ENCODE measurements around the gene PHAF1.

Gene PHAF1

GRCh38 chr16:67087291-67087690, 22.4 kb upstream of the PHAF1 start:
- Histone ChIP-seq H3K4me3 (ENCODE audit: low read length in 2 of 2) (no peak overlapping the region), H3K4me1 (ENCODE audit: control insufficient read depth, insufficient read depth, low read length) (no peaks in the 10 kb centered on the region), H3K9me3 (ENCODE audit: control insufficient read depth in 2 of 2, low read length in 2 of 2) (no peaks in the 10 kb centered on the region), H3K9ac (ENCODE audit: low read length in 2 of 2) (no peak overlapping the region), H3K27ac (ENCODE audit: low read length) (no peak overlapping the region), H3K27me3 (ENCODE audit: control insufficient read depth in 1 of 2, insufficient read depth in 2 of 2, low read length in 2 of 2) (no peaks in the 10 kb centered on the region), H3K36me3 (ENCODE audit: control insufficient read depth in 2 of 2, insufficient read depth in 2 of 2, low read length in 2 of 2) (peaks cover 0 to 7% of the 10 kb centered on the region in 2 donors)

DNA sequence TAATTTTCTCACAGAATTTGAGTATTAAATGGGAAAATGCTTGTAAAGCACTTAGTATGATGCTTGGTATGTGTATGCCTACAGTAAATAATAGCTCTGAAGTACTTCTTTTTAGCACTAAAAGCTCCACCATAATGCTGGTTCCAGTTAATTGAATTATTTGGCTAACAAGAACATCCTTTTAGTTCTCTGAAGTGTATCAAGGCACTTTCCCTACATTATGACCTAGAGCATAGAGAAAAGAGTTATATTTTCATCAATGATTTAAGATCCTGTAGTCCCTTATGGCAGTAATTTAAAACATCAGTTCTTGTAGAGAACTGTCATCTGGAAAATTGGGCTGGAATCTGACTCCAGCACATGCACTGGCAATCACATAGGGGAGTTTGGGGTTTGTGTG, 21.9 kb upstream of the PHAF1 start:
- Histone ChIP-seq H3K4me1 (ENCODE audit: control insufficient read depth, insufficient read depth, low read length) (no peaks in the 10 kb centered on the region), H3K27me3 (ENCODE audit: control insufficient read depth in 1 of 2, insufficient read depth in 2 of 2, low read length in 2 of 2) (no peaks in the 10 kb centered on the region), H3K9ac (ENCODE audit: low read length in 2 of 2) (no peak overlapping the region), H3K36me3 (ENCODE audit: control insufficient read depth in 2 of 2, insufficient read depth in 2 of 2, low read length in 2 of 2) (peaks cover 0 to 7% of the 10 kb centered on the region in 2 donors), H3K27ac (ENCODE audit: low read length) (no peak overlapping the region), H3K9me3 (ENCODE audit: control insufficient read depth in 2 of 2, low read length in 2 of 2) (no peaks in the 10 kb centered on the region), H3K4me3 (ENCODE audit: low read length in 2 of 2) (no peak overlapping the region)

DNA sequence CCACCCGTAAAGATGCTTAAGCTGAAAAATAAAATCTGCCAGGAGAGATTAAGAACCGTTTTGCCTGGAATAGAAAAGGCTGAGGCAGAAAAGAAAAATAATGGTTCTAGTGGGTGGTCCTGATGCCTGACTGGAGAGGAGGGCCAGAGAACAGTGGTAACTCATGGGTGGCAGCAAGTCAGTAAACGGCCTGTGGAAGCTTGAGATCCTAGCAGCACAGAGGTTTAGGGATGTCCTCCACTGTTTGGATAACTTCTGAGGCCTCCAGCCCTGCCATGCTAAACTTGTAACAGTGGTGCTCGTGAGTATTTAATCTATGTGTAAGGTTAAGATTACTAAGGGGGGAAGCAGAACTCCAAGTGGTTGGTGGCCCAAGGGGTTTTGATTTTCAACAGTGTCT, 21.2 kb upstream of the PHAF1 start:
- H3K9me3 ChIP-seq (ENCODE audit: control insufficient read depth in 2 of 2, low read length in 2 of 2): no peaks in the 10 kb centered on the region

GRCh38 chr16:67089101-67089500, 20.6 kb upstream of the PHAF1 start:
- H3K4me1 ChIP-seq (ENCODE audit: control insufficient read depth, insufficient read depth, low read length): no peaks in the 10 kb centered on the region
- H3K27me3 ChIP-seq (ENCODE audit: control insufficient read depth in 1 of 2, insufficient read depth in 2 of 2, low read length in 2 of 2): no peaks in the 10 kb centered on the region
- H3K4me3 ChIP-seq (ENCODE audit: low read length in 2 of 2): no peak overlapping the region
- H3K9ac ChIP-seq (ENCODE audit: low read length in 2 of 2): no peak overlapping the region
- H3K9me3 ChIP-seq (ENCODE audit: control insufficient read depth in 2 of 2, low read length in 2 of 2): no peaks in the 10 kb centered on the region
- no peak overlapping the region for H3K27ac ChIP-seq (ENCODE audit: low read length)
- peaks cover 0 to 7% of the 10 kb centered on the region in 2 donors for H3K36me3 ChIP-seq (ENCODE audit: control insufficient read depth in 2 of 2, insufficient read depth in 2 of 2, low read length in 2 of 2)

More for the DNA sequence above, 21.2 kb upstream of the PHAF1 start:
- Histone ChIP-seq H3K4me3 (ENCODE audit: low read length in 2 of 2) (no peak overlapping the region), H3K27ac (ENCODE audit: low read length) (no peak overlapping the region), H3K27me3 (ENCODE audit: control insufficient read depth in 1 of 2, insufficient read depth in 2 of 2, low read length in 2 of 2) (no peaks in the 10 kb centered on the region), H3K9ac (ENCODE audit: low read length in 2 of 2) (no peak overlapping the region), H3K36me3 (ENCODE audit: control insufficient read depth in 2 of 2, insufficient read depth in 2 of 2, low read length in 2 of 2) (peaks cover 0 to 7% of the 10 kb centered on the region in 2 donors), H3K4me1 (ENCODE audit: control insufficient read depth, insufficient read depth, low read length) (no peaks in the 10 kb centered on the region)

- no peaks in the 10 kb centered on the region for H3K4me1 ChIP-seq (ENCODE audit: control insufficient read depth, insufficient read depth, low read length)
- peaks cover 0 to 4% of the 10 kb centered on the region in 2 donors for H3K36me3 ChIP-seq (ENCODE audit: control insufficient read depth in 2 of 2, insufficient read depth in 2 of 2, low read length in 2 of 2)
- no peaks in the 10 kb centered on the region for H3K27me3 ChIP-seq (ENCODE audit: control insufficient read depth in 1 of 2, insufficient read depth in 2 of 2, low read length in 2 of 2)
- no peak overlapping the region for H3K4me3 ChIP-seq (ENCODE audit: low read length in 2 of 2)
- H3K9me3 ChIP-seq (ENCODE audit: control insufficient read depth in 2 of 2, low read length in 2 of 2): no peaks in the 10 kb centered on the region
- H3K27ac ChIP-seq (ENCODE audit: low read length): no peak overlapping the region
- H3K9ac ChIP-seq (ENCODE audit: low read length in 2 of 2): no peak overlapping the region
Observed at GRCh38 chr16:67091906-67092566, 17.7 kb upstream of the PHAF1 start.

- no peaks in the 10 kb centered on the region for H3K4me1 ChIP-seq (ENCODE audit: control insufficient read depth, insufficient read depth, low read length)
- peaks cover 0 to 4% of the 10 kb centered on the region in 2 donors for H3K36me3 ChIP-seq (ENCODE audit: control insufficient read depth in 2 of 2, insufficient read depth in 2 of 2, low read length in 2 of 2)
Observed at GRCh38 chr16:67093098-67093726, 16.5 kb upstream of the PHAF1 start.

GRCh38 chr16:67098599-67098998, 11.1 kb upstream of the PHAF1 start:
- Histone ChIP-seq H3K4me3 (ENCODE audit: low read length in 2 of 2) (no peak overlapping the region), H3K9me3 (ENCODE audit: control insufficient read depth in 2 of 2, low read length in 2 of 2) (no peaks in the 10 kb centered on the region), H3K27me3 (ENCODE audit: control insufficient read depth in 1 of 2, insufficient read depth in 2 of 2, low read length in 2 of 2) (no peaks in the 10 kb centered on the region), H3K36me3 (ENCODE audit: control insufficient read depth in 2 of 2, insufficient read depth in 2 of 2, low read length in 2 of 2) (peaks cover 3% of the 10 kb centered on the region in 2 donors), H3K4me1 (ENCODE audit: control insufficient read depth, insufficient read depth, low read length) (no peaks in the 10 kb centered on the region), H3K9ac (ENCODE audit: low read length in 2 of 2) (no peak overlapping the region), H3K27ac (ENCODE audit: low read length) (no peak overlapping the region)

More at GRCh38 chr16:67093098-67093726, 16.5 kb upstream of the PHAF1 start:
- no peak overlapping the region for H3K27ac ChIP-seq (ENCODE audit: low read length)
- no peak overlapping the region for H3K9ac ChIP-seq (ENCODE audit: low read length in 2 of 2)
- H3K9me3 ChIP-seq (ENCODE audit: control insufficient read depth in 2 of 2, low read length in 2 of 2): no peaks in the 10 kb centered on the region
- H3K4me3 ChIP-seq (ENCODE audit: low read length in 2 of 2): no peak overlapping the region
- no peaks in the 10 kb centered on the region for H3K27me3 ChIP-seq (ENCODE audit: control insufficient read depth in 1 of 2, insufficient read depth in 2 of 2, low read length in 2 of 2)

DNA sequence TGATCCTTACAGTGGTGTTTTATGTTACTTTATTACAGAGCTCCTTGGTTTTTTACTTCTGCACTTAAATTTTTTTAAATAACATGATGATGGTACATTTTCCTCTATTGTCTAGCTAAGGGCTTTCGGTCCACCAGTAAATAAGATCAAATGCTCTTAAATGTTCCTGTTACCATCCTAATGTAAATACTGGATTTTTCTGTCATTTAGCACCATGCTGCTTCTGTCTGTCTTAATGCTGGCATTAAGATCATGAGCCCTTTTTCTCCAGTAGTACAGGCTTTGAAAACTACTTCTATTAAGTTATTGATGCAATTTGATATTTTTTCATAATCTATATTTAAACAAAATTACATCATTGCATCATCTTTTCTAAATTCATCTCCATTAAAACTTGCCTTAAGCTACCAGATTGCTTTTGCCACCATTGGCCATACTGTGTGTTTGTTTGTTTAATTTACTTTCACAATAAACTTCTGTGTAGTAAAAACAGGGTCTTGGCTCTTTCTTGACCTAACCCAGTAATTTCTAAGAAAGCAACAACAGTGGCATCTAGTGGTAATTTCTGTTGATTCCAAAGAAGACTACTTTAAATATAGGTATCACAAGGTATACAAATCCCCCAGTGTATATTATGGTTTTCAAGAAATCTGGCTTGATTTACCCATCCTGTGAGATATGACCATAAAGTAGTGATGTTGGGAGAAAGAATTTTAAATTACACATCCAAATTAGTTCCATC, 9.0 kb upstream of the PHAF1 start:
- H3K9me3 ChIP-seq (ENCODE audit: control insufficient read depth in 2 of 2, low read length in 2 of 2): no peaks in the 10 kb centered on the region
- peaks cover 3% of the 10 kb centered on the region in 2 donors for H3K36me3 ChIP-seq (ENCODE audit: control insufficient read depth in 2 of 2, insufficient read depth in 2 of 2, low read length in 2 of 2)

GRCh38 chr16:67101311-67102082, 8.2 kb upstream of the PHAF1 start:
- no peak overlapping the region for H3K4me3 ChIP-seq (ENCODE audit: low read length in 2 of 2)
- H3K9ac ChIP-seq (ENCODE audit: low read length in 2 of 2): no peak overlapping the region
- H3K27ac ChIP-seq (ENCODE audit: low read length): no peak overlapping the region
- H3K9me3 ChIP-seq (ENCODE audit: control insufficient read depth in 2 of 2, low read length in 2 of 2): no peaks in the 10 kb centered on the region
- peaks cover 3% of the 10 kb centered on the region in 2 donors for H3K36me3 ChIP-seq (ENCODE audit: control insufficient read depth in 2 of 2, insufficient read depth in 2 of 2, low read length in 2 of 2)
- no peaks in the 10 kb centered on the region for H3K4me1 ChIP-seq (ENCODE audit: control insufficient read depth, insufficient read depth, low read length)
- H3K27me3 ChIP-seq (ENCODE audit: control insufficient read depth in 1 of 2, insufficient read depth in 2 of 2, low read length in 2 of 2): no peaks in the 10 kb centered on the region

More for the DNA sequence above, 9.0 kb upstream of the PHAF1 start:
- H3K9ac ChIP-seq (ENCODE audit: low read length in 2 of 2): no peak overlapping the region
- H3K27ac ChIP-seq (ENCODE audit: low read length): no peak overlapping the region
- H3K4me3 ChIP-seq (ENCODE audit: low read length in 2 of 2): no peak overlapping the region
- H3K27me3 ChIP-seq (ENCODE audit: control insufficient read depth in 1 of 2, insufficient read depth in 2 of 2, low read length in 2 of 2): no peaks in the 10 kb centered on the region
- no peaks in the 10 kb centered on the region for H3K4me1 ChIP-seq (ENCODE audit: control insufficient read depth, insufficient read depth, low read length)

- H3K36me3 ChIP-seq (ENCODE audit: control insufficient read depth in 2 of 2, insufficient read depth in 2 of 2, low read length in 2 of 2): peaks cover 0 to 3% of the 10 kb centered on the region in 2 donors
Observed at GRCh38 chr16:67104061-67104460, 5.7 kb upstream of the PHAF1 start.

More at GRCh38 chr16:67104061-67104460, 5.7 kb upstream of the PHAF1 start:
- Histone ChIP-seq H3K9me3 (ENCODE audit: control insufficient read depth in 2 of 2, low read length in 2 of 2) (no peaks in the 10 kb centered on the region), H3K4me3 (ENCODE audit: low read length in 2 of 2) (no peak overlapping the region), H3K4me1 (ENCODE audit: control insufficient read depth, insufficient read depth, low read length) (peaks cover 3% of the 10 kb centered on the region), H3K9ac (ENCODE audit: low read length in 2 of 2) (no peak overlapping the region), H3K27me3 (ENCODE audit: control insufficient read depth in 1 of 2, insufficient read depth in 2 of 2, low read length in 2 of 2) (no peaks in the 10 kb centered on the region), H3K27ac (ENCODE audit: low read length) (no peak overlapping the region)
